ENCODE measurements around the gene SLC35D1. TPM values are rescaled to one million over a fixed set of nuclear protein-coding genes. Genes with fewer than 3 reads are reported as not detected.

Gene SLC35D1
- total and polyA plus RNA-seq, 10 of the 15 experiments (the other 5 are each of a cell fraction or from before 2014, with no cell fraction given) = 2.9 to 12.4 (median 8.6) TPM

DNA sequence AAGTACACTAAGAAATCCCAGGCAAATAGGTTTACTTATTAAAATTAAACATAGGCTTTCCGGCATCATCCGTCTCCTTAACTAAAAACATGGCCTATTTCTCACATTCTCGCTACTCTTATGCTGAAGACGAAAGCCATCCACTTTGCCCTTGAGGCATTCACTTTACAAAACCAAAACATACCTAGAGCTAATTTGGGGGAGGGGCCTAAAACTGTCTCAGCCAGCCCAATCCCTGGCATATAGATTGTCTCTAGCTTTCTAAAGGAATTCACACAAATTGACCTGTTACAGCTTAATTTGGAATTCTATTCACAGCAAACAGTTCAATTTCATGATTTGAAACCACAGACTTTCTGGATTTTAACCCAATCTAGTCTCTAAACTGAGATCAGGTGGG, 34.8 kb downstream of the SLC35D1 start (continued):
- TF ChIP-seq KAT2A (conservative IDR thresholded peaks at IDR 0.05; ENCODE audit: control insufficient read depth, low read depth, low read length) (no peak), ZNF274 (IDR thresholded peaks at IDR 0.05; ENCODE audit: insufficient read depth, insufficient read length) (no peak), HDGF (IDR thresholded peaks at IDR 0.05) (no peak), CREM (IDR thresholded peaks at IDR 0.05; ENCODE audit: low read depth) (no peak)
- TF ChIP-seq, protein P1, sequence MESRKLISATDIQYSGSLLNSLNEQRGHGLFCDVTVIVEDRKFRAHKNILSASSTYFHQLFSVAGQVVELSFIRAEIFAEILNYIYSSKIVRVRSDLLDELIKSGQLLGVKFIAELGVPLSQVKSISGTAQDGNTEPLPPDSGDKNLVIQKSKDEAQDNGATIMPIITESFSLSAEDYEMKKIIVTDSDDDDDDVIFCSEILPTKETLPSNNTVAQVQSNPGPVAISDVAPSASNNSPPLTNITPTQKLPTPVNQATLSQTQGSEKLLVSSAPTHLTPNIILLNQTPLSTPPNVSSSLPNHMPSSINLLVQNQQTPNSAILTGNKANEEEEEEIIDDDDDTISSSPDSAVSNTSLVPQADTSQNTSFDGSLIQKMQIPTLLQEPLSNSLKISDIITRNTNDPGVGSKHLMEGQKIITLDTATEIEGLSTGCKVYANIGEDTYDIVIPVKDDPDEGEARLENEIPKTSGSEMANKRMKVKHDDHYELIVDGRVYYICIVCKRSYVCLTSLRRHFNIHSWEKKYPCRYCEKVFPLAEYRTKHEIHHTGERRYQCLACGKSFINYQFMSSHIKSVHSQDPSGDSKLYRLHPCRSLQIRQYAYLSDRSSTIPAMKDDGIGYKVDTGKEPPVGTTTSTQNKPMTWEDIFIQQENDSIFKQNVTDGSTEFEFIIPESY (IDR thresholded peaks at IDR 0.05) = no peak
- TF ChIP-seq, protein P2, sequence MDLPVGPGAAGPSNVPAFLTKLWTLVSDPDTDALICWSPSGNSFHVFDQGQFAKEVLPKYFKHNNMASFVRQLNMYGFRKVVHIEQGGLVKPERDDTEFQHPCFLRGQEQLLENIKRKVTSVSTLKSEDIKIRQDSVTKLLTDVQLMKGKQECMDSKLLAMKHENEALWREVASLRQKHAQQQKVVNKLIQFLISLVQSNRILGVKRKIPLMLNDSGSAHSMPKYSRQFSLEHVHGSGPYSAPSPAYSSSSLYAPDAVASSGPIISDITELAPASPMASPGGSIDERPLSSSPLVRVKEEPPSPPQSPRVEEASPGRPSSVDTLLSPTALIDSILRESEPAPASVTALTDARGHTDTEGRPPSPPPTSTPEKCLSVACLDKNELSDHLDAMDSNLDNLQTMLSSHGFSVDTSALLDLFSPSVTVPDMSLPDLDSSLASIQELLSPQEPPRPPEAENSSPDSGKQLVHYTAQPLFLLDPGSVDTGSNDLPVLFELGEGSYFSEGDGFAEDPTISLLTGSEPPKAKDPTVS (IDR thresholded peaks at IDR 0.05; ENCODE audit: low read depth, low read length) = no peak

DNA sequence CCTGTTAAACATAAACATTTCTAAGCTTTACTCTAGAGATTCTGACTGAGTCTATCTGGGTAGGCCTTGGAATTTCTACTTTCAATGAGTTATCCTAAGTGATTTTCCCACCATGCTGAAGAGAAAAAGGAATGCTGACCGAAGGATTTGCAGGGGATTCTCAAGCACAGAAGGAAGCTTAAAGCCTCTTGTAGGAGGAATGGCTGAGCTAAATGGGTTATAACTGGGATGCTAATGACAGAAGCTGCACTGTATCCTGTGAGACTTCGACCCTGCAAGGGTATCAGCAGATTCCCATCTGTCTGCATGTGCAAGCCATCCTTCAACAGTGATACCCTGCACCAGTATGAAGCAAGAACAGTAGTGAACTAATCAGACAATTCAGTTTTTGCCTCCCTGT, 35.4 kb downstream of the SLC35D1 start:
- no peaks in the 10 kb centered on the region for H3K79me2 ChIP-seq (ENCODE audit: control insufficient read depth, insufficient read depth, low read length)
- peaks cover 0 to 4% of the 10 kb centered on the region in 2 experiments; a peak in 2 of 4 replicates for H3K36me3 ChIP-seq (ENCODE audit: control insufficient read depth in 2 of 2, insufficient read depth in 2 of 2, low read length in 1 of 2)
- no peak for FAIRE-seq
- TF ChIP-seq NR2C1 (IDR thresholded peaks at IDR 0.05) (no peak), CBFB (IDR thresholded peaks at IDR 0.05; ENCODE audit: low read depth) (no peak), ATF7 (IDR thresholded peaks at IDR 0.05; ENCODE audit: low read depth) (no peak), MYB (IDR thresholded peaks at IDR 0.05; ENCODE audit: borderline replicate concordance, low read depth, low read length) (no peak), SMARCA5 (IDR thresholded peaks at IDR 0.05) (no peak), HCFC1 (IDR thresholded peaks at IDR 0.05; ENCODE audit: low read length) (no peak), SMAD1 (IDR thresholded peaks at IDR 0.05; ENCODE audit: low read depth, partially characterized antibody) (no peak), NRF1 (conservative IDR thresholded peaks at IDR 0.05; ENCODE audit: low read depth, low read length) (no peak), ZSCAN29 (IDR thresholded peaks at IDR 0.05) (no peak), RUNX3 (IDR thresholded peaks at IDR 0.05; ENCODE audit: low read length) (no peak), MYC (IDR thresholded peaks at IDR 0.05; ENCODE audit: insufficient read depth, insufficient read length, insufficient replicate concordance, low read length, severe bottlenecking) (no peak), YBX1 (IDR thresholded peaks at IDR 0.05) (no peak), CBX3 (IDR thresholded peaks at IDR 0.05; ENCODE audit: borderline replicate concordance, low read depth) (no peak), EZH2 (IDR thresholded peaks at IDR 0.05; ENCODE audit: borderline replicate concordance, control insufficient read depth, low read depth, low read length) (no peak)
- TF ChIP-seq, protein P3, sequence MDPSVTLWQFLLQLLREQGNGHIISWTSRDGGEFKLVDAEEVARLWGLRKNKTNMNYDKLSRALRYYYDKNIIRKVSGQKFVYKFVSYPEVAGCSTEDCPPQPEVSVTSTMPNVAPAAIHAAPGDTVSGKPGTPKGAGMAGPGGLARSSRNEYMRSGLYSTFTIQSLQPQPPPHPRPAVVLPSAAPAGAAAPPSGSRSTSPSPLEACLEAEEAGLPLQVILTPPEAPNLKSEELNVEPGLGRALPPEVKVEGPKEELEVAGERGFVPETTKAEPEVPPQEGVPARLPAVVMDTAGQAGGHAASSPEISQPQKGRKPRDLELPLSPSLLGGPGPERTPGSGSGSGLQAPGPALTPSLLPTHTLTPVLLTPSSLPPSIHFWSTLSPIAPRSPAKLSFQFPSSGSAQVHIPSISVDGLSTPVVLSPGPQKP (IDR thresholded peaks at IDR 0.05; ENCODE audit: low read depth, low read length) = no peak
- no peaks in the 10 kb centered on the region for H3K27me3 ChIP-seq (replicated peaks in 1 of 2; ENCODE audit: control insufficient read depth in 2 of 2, insufficient read depth in 2 of 2, low read length in 1 of 2)
- no TSS peak for BruUV-seq (replicated peaks)
- no peaks in the 10 kb centered on the region for H3K4me1 ChIP-seq (ENCODE audit: control insufficient read depth, insufficient read depth, low read length)
- H3K9ac ChIP-seq (ENCODE audit: control insufficient read depth, insufficient read depth, low read length) = no peak overlapping the region
- H4K20me1 ChIP-seq (ENCODE audit: control insufficient read depth, insufficient read depth) = no peaks in the 10 kb centered on the region
- SMC1A ChIA-PET (ENCODE audit: uncharacterized antibody, unreplicated experiment) = interaction anchor here (1.8 kb wide), 1 partner anchor 22 kb away, joined by 7 read pairs; no protein-coding TSS in a partner anchor
- intact Hi-C loops (cut with micrococcal nuclease; ENCODE audit: unreplicated experiment) (no loop called here), in situ Hi-C loops (cut with MboI) (no loop called here)
- H2AFZ ChIP-seq (ENCODE audit: control insufficient read depth, low read depth, low read length) = no peak overlapping the region
- no peak overlapping the region for H3K4me2 ChIP-seq (ENCODE audit: control insufficient read depth, insufficient read depth)
- no peaks in the 10 kb centered on the region for H3K9me3 ChIP-seq (replicated peaks; ENCODE audit: control insufficient read depth, insufficient read depth, low read length)
- no peak overlapping the region for H3K4me3 ChIP-seq
- 90% methylated on average over 2 of the region's 2 CpGs for WGBS (ENCODE audit: insufficient coverage, insufficient replicate concordance, low lambda C conversion rate, missing lambda C conversion rate)
- CTCF ChIA-PET = interaction anchor here (1.2 to 1.6 kb wide), 4 partner anchors 12 to 130 kb away, joined by 3 to 4 read pairs (median 4); no protein-coding TSS in a partner anchor
- DNase-seq (ENCODE audit: low read depth, low spot score) = no peak
- RAD21 ChIA-PET (ENCODE audit: unreplicated experiment) = no interaction called here
- ATAC-seq = no peak
- POLR2A ChIA-PET = no interaction called here
- H3K27ac ChIP-seq (ENCODE audit: control insufficient read depth, insufficient read depth) = no peak overlapping the region
